ENCODE results near the gene BCL2L1.

The BCL2L1 gene

GRCh38 chr20:31684153-31685015 lies 38.3 kb downstream of the BCL2L1 start:
- no peak for TF ChIP-seq CTCF (IDR thresholded peaks at IDR 0.05; ENCODE audit: extremely low read depth, missing control alignments)
- DNase-seq (ENCODE audit: low spot score) = no peak

GRCh38 chr20:31682927-31683326 lies 39.7 kb downstream of the BCL2L1 start:
- DNase-seq (ENCODE audit: low spot score) = no peak
- TF ChIP-seq CTCF (IDR thresholded peaks at IDR 0.05; ENCODE audit: extremely low read depth, missing control alignments) = no peak

- TF ChIP-seq CTCF (IDR thresholded peaks at IDR 0.05; ENCODE audit: extremely low read depth, missing control alignments) = no peak
- DNase-seq (ENCODE audit: low spot score) = no peak
Observed at GRCh38 chr20:31682352-31682751, 40.3 kb downstream of the BCL2L1 start.

- TF ChIP-seq CTCF (IDR thresholded peaks at IDR 0.05; ENCODE audit: extremely low read depth, missing control alignments) = no peak
- DNase-seq (ENCODE audit: low spot score) = no peak
Observed at GRCh38 chr20:31681769-31682168, 40.9 kb downstream of the BCL2L1 start.

GRCh38 chr20:31681128-31681727 lies 41.4 kb downstream of the BCL2L1 start:
- TF ChIP-seq CTCF (IDR thresholded peaks at IDR 0.05; ENCODE audit: extremely low read depth, missing control alignments) = no peak
- no peak for DNase-seq (ENCODE audit: low spot score)

- no peak for DNase-seq (ENCODE audit: low spot score)
- no peak for TF ChIP-seq CTCF (IDR thresholded peaks at IDR 0.05; ENCODE audit: extremely low read depth, missing control alignments)
Observed at GRCh38 chr20:31680286-31681127, 42.2 kb downstream of the BCL2L1 start.
